Occipital lobe (tissue), 2 donors: Measurements from ENCODE around the gene SYNJ2. TPM values are rescaled to one million over a fixed set of nuclear protein-coding genes. Genes with fewer than 3 reads are reported as not detected.
"Not testable (repeated sequence)": the region's sequence is repeated elsewhere in the genome, so short reads cannot be mapped to it uniquely, and the experiment has no call there.

Experiments used
- DNase-seq: peaks from one replicate; lab custom pipeline; 2025; lab: John Stamatoyannopoulos, UW
- total RNA-seq: library from RNA; depleted of rRNA; stranded (reverse); fragments of >200 nt; gene quantifications from one replicate; pipeline ENCODE4 v1.2.3, GENCODE V29; 2014

SYNJ2 gene
- total RNA-seq, 1 donor from 2014 or later, result 7.2 TPM

- no peak for DNase-seq
Measured at GRCh38 chr6:157956171-157956730, 25.4 kb upstream of the SYNJ2 start.

GRCh38 chr6:157959451-157960227, 22.0 kb upstream of the SYNJ2 start:
- no peak for DNase-seq

GRCh38 chr6:157961153-157961831, 20.4 kb upstream of the SYNJ2 start:
- no peak for DNase-seq

GRCh38 chr6:157961832-157962575, 19.7 kb upstream of the SYNJ2 start:
- DNase-seq, result no peak

- DNase-seq, result no peak
Measured at GRCh38 chr6:157962601-157963302, 18.9 kb upstream of the SYNJ2 start.

GRCh38 chr6:157964100-157964499, 17.6 kb upstream of the SYNJ2 start:
- DNase-seq, result no peak

- DNase-seq, result no peak
Measured at GRCh38 chr6:157965387-157965786, 16.3 kb upstream of the SYNJ2 start.

- no peak for DNase-seq
Measured at GRCh38 chr6:157966589-157966977, 15.1 kb upstream of the SYNJ2 start.

GRCh38 chr6:157967020-157967419, 14.6 kb upstream of the SYNJ2 start:
- no peak for DNase-seq

- no peak for DNase-seq
Measured at GRCh38 chr6:157967486-157967885, 14.2 kb upstream of the SYNJ2 start.

- not testable (repeated sequence) for DNase-seq
Measured at GRCh38 chr6:157972177-157972576, 9.5 kb upstream of the SYNJ2 start.

- DNase-seq, result no peak
Measured at GRCh38 chr6:157974341-157974894, 7.2 kb upstream of the SYNJ2 start.

GRCh38 chr6:157974967-157975366, 6.7 kb upstream of the SYNJ2 start:
- DNase-seq, result no peak

- no peak for DNase-seq
Measured at GRCh38 chr6:157975456-157975855, 6.2 kb upstream of the SYNJ2 start.

GRCh38 chr6:157976345-157977175, 5.1 kb upstream of the SYNJ2 start:
- DNase-seq, result no peak

- no peak for DNase-seq
Measured at GRCh38 chr6:157977176-157977804, 4.4 kb upstream of the SYNJ2 start.

GRCh38 chr6:157978021-157978783, 3.5 kb upstream of the SYNJ2 start:
- DNase-seq, result no peak

- no peak for DNase-seq
Measured at GRCh38 chr6:157980288-157981131, 1.2 kb upstream of the SYNJ2 start.
